NCI-H524 (cell line): Measurements from ENCODE around the gene SEPTIN14.
"Not testable (repeated sequence)": the region's sequence is repeated elsewhere in the genome, so short reads cannot be mapped to it uniquely, and the experiment has no call there.

Experiments used
- DNase-seq, 2 experiments: peaks; one replicate each; lab custom pipeline; 2025; lab: John Stamatoyannopoulos, UW

SEPTIN14 gene

GRCh38 chr7:55862652-55863051 lies at the start of gene SEPTIN14:
Gene SEPTIN14 (minus strand): TSS chr7:55862752. CDS start chr7:55861996, 756 bp downstream.
- DNase-seq = not testable (repeated sequence)

GRCh38 chr7:55903985-55904759 lies 41.6 kb upstream of the SEPTIN14 start:
- no peak for DNase-seq

GRCh38 chr7:55901059-55901458 lies 38.5 kb upstream of the SEPTIN14 start:
- not testable (repeated sequence) for DNase-seq

- no peak for DNase-seq
Measured at GRCh38 chr7:55898287-55898686, 35.7 kb upstream of the SEPTIN14 start.

GRCh38 chr7:55895021-55895420 lies 32.5 kb upstream of the SEPTIN14 start:
- DNase-seq = no peak

GRCh38 chr7:55893940-55894339 lies 31.4 kb upstream of the SEPTIN14 start:
- DNase-seq = no peak

- peak; percentile 1 to 7 for DNase-seq
Measured at GRCh38 chr7:55888378-55888777, 25.8 kb upstream of the SEPTIN14 start.

GRCh38 chr7:55887821-55888247 lies 25.3 kb upstream of the SEPTIN14 start:
- DNase-seq = no peak

GRCh38 chr7:55884321-55884720 lies 21.8 kb upstream of the SEPTIN14 start:
- no peak for DNase-seq

GRCh38 chr7:55878691-55879090 lies 16.1 kb upstream of the SEPTIN14 start:
- no peak for DNase-seq

- no peak for DNase-seq
Measured at GRCh38 chr7:55877308-55877707, 14.8 kb upstream of the SEPTIN14 start.

GRCh38 chr7:55873765-55874164 lies 11.2 kb upstream of the SEPTIN14 start:
- no peak for DNase-seq

- DNase-seq = no peak
Measured at GRCh38 chr7:55871932-55872485, 9.5 kb upstream of the SEPTIN14 start.

- not testable (repeated sequence) for DNase-seq
Measured at GRCh38 chr7:55868989-55869388, 6.4 kb upstream of the SEPTIN14 start.

- DNase-seq = not testable (repeated sequence)
Measured at GRCh38 chr7:55845164-55845563, 17.4 kb downstream of the SEPTIN14 start.

- DNase-seq = no peak
Measured at GRCh38 chr7:55838595-55838994, 24.0 kb downstream of the SEPTIN14 start.

GRCh38 chr7:55827577-55827976 lies 35.0 kb downstream of the SEPTIN14 start:
- peak in 1 of 2 experiments; percentile 1 for DNase-seq

- no peak for DNase-seq
Measured at GRCh38 chr7:55818686-55819085, 43.9 kb downstream of the SEPTIN14 start.

GRCh38 chr7:55797260-55797659 lies 65.3 kb downstream of the SEPTIN14 start:
- DNase-seq = not testable (repeated sequence)

GRCh38 chr7:55794527-55794926 lies 68.0 kb downstream of the SEPTIN14 start:
- no peak for DNase-seq

GRCh38 chr7:55792048-55792447 lies 70.5 kb downstream of the SEPTIN14 start:
- no peak for DNase-seq

GRCh38 chr7:55787796-55788195 lies 74.8 kb downstream of the SEPTIN14 start:
- no peak for DNase-seq

- DNase-seq = no peak
Measured at GRCh38 chr7:55786901-55787300, 75.7 kb downstream of the SEPTIN14 start.

- not testable (repeated sequence) for DNase-seq
Measured at GRCh38 chr7:55785444-55785843, 77.1 kb downstream of the SEPTIN14 start.
